MCF 10A (cell line): ENCODE results near the gene MRPL14. TPM values are rescaled to one million over a fixed set of nuclear protein-coding genes. Genes with fewer than 3 reads are reported as not detected.

Experiments used
- BruUV-seq: library from RNA; stranded (reverse); fragments of 400-500 nt; replicated peaks from 2 replicates; lab custom pipeline; 2021; lab: Mats Ljungman, UMichigan
- CTCF ChIA-PET: fragments of 300-600 bp; sonication (Branson Sonifier 250); formaldehyde crosslinking; extraction: SDS; loops from one replicate; lab custom pipeline; 2021; ENCODE audit warnings: antibody characterized with exemption, inconsistent platforms; lab: Yijun Ruan, JAX
- POLR2A ChIA-PET: fragments of 300-600, 350-650 bp; sonication (Branson Sonifier 250); formaldehyde crosslinking; extraction: SDS; loops from one replicate; lab custom pipeline; 2020; ENCODE audit warnings: antibody characterized with exemption, inconsistent platforms; lab: Yijun Ruan, JAX
- DNase-seq: peaks from one replicate; pipeline ENCODE4 v3.0.0-alpha.2; 2018; ENCODE audit not compliant: unreplicated experiment
- H3K27ac Mint-ChIP-seq: one replicate; pipeline ENCODE4 v1.8.0; 2022; ENCODE audit warnings: mild to moderate bottlenecking, low read depth, mixed read lengths; ENCODE audit not compliant: unreplicated experiment
- H3K27me3 Mint-ChIP-seq: one replicate; pipeline ENCODE4 v1.8.0; 2022; ENCODE audit warnings: mixed read lengths; ENCODE audit not compliant: insufficient read depth, unreplicated experiment
- H3K36me3 Mint-ChIP-seq: one replicate; pipeline ENCODE4 v1.8.0; 2022; ENCODE audit warnings: mild to moderate bottlenecking, moderate library complexity, mixed read lengths; ENCODE audit not compliant: insufficient read depth, unreplicated experiment
- H3K4me1 Mint-ChIP-seq: one replicate; pipeline ENCODE4 v1.8.0; 2022; ENCODE audit warnings: mixed read lengths; ENCODE audit not compliant: insufficient read depth, unreplicated experiment
- H3K4me3 Mint-ChIP-seq: one replicate; pipeline ENCODE4 v1.8.0; 2022; ENCODE audit warnings: mild to moderate bottlenecking, moderate library complexity, mixed read lengths; ENCODE audit not compliant: unreplicated experiment
- H3K9me3 Mint-ChIP-seq: one replicate; pipeline ENCODE4 v1.8.0; 2022; ENCODE audit warnings: mixed read lengths; ENCODE audit not compliant: unreplicated experiment
- CTCF ChIP-seq: fragments of 200-600 bp; IDR thresholded peaks from one replicate; pipeline ENCODE4 v1.8.0; 2022; ENCODE audit warnings: antibody characterized with exemption, mild to moderate bottlenecking; ENCODE audit not compliant: unreplicated experiment
- intact Hi-C: fragments of 100-400 bp; cut with micrococcal nuclease; formaldehyde crosslinking; loops from 2 replicates; pipeline ENCODE4 v1.14.1; 2022
- total RNA-seq: library from RNA; stranded (reverse); gene quantifications from 2 replicates; pipeline ENCODE4 v1.2.3, GENCODE V29; 2022

MRPL14 gene
- total RNA-seq, 1 experiment from 2014 or later = 66.8 TPM

- peaks cover 22% of the 10 kb centered on the region for H3K36me3 Mint-ChIP-seq
- H3K4me1 Mint-ChIP-seq = no peaks in the 10 kb centered on the region
- no peak overlapping the region for H3K27ac Mint-ChIP-seq
- CTCF ChIA-PET = interaction anchor here (1.0 to 1.1 kb wide), 2 partner anchors 9 to 56 kb away, joined by 3 to 4 read pairs; no protein-coding TSS in a partner anchor
- no peak overlapping the region for H3K4me3 Mint-ChIP-seq
- DNase-seq = no peak
- no TSS peak for BruUV-seq
- POLR2A ChIA-PET = interaction anchor here (1.0 kb wide), 1 partner anchor 56 kb away, joined by 3 read pairs; no protein-coding TSS in a partner anchor
- intact Hi-C loops = loop anchor here (1.0 kb wide), 1 partner anchor 52 kb away; no protein-coding TSS in a partner anchor
- H3K27me3 Mint-ChIP-seq = no peaks in the 10 kb centered on the region
- H3K9me3 Mint-ChIP-seq = no peaks in the 10 kb centered on the region
- no peak for TF ChIP-seq CTCF
Observed at GRCh38 chr6:44152533-44152932, 25.3 kb upstream of the MRPL14 start.

- Mint-ChIP-seq H3K4me1 (no peaks in the 10 kb centered on the region), H3K36me3 (peaks cover 26% of the 10 kb centered on the region), H3K4me3 (no peak overlapping the region), H3K9me3 (no peaks in the 10 kb centered on the region), H3K27ac (no peak overlapping the region), H3K27me3 (no peaks in the 10 kb centered on the region)
- no peak for TF ChIP-seq CTCF
- intact Hi-C loops = loop anchor here (1.0 kb wide), 1 partner anchor 52 kb away; no protein-coding TSS in a partner anchor
- no TSS peak for BruUV-seq
- POLR2A ChIA-PET = interaction anchor here (0.8 to 0.9 kb wide), 2 partner anchors 10 to 54 kb away, joined by 3 to 4 read pairs; no protein-coding TSS in a partner anchor
- CTCF ChIA-PET = interaction anchor here (1.1 to 1.2 kb wide), 4 partner anchors 11 to 55 kb away, joined by 3 to 10 read pairs (median 4); no protein-coding TSS in a partner anchor
- DNase-seq = no peak
Observed at GRCh38 chr6:44152109-44152461, 24.8 kb upstream of the MRPL14 start.

- no peaks in the 10 kb centered on the region for H3K9me3 Mint-ChIP-seq
- ChIA-PET CTCF (interaction anchor here (0.6 to 1.7 kb wide), 16 partner anchors 11 to 926 kb away, joined by 3 to 10 read pairs (median 4); partner anchors contain the start of genes MRPL14 and TMEM63B), POLR2A (interaction anchor here (0.8 to 0.9 kb wide), 2 partner anchors 11 to 54 kb away, joined by 3 to 4 read pairs; no protein-coding TSS in a partner anchor)
- BruUV-seq = no TSS peak
- DNase-seq = peak; percentile 61
- TF ChIP-seq CTCF = peak; percentile 98
- H3K27me3 Mint-ChIP-seq = no peaks in the 10 kb centered on the region
- H3K36me3 Mint-ChIP-seq = peaks cover 31% of the 10 kb centered on the region
- H3K27ac Mint-ChIP-seq = no peak overlapping the region
- H3K4me3 Mint-ChIP-seq = no peak overlapping the region
- H3K4me1 Mint-ChIP-seq = no peaks in the 10 kb centered on the region
- intact Hi-C loops = loop anchor here (1.0 kb wide), 2 partner anchors 51 to 55 kb away; no protein-coding TSS in a partner anchor
Observed at GRCh38 chr6:44151348-44152108, 24.3 kb upstream of the MRPL14 start.

GRCh38 chr6:44150317-44150917 lies 23.2 kb upstream of the MRPL14 start:
- DNase-seq = no peak
- Mint-ChIP-seq H3K27me3 (no peaks in the 10 kb centered on the region), H3K4me3 (no peak overlapping the region), H3K27ac (no peak overlapping the region), H3K36me3 (peaks cover 36% of the 10 kb centered on the region), H3K9me3 (no peaks in the 10 kb centered on the region), H3K4me1 (no peaks in the 10 kb centered on the region)
- intact Hi-C loops = no loop called here
- no TSS peak for BruUV-seq
- POLR2A ChIA-PET = interaction anchor here (0.6 to 0.7 kb wide), 2 partner anchors 12 to 32 kb away, joined by 3 read pairs; no protein-coding TSS in a partner anchor
- CTCF ChIA-PET = interaction anchor here (0.7 to 1.7 kb wide), 11 partner anchors 11 to 107 kb away, joined by 3 to 6 read pairs (median 4); partner anchors contain the start of gene SLC35B2
- no peak for TF ChIP-seq CTCF
